AML-193 (cell line): Measurements from ENCODE around the gene PCYT1B.
"Not testable (repeated sequence)": the region's sequence is repeated elsewhere in the genome, so short reads cannot be mapped to it uniquely, and the experiment has no call there.

Source experiments
- DNase-seq, 2 experiments: peaks; one replicate each; lab custom pipeline; 2025; lab: John Stamatoyannopoulos, UW

The PCYT1B gene

DNA sequence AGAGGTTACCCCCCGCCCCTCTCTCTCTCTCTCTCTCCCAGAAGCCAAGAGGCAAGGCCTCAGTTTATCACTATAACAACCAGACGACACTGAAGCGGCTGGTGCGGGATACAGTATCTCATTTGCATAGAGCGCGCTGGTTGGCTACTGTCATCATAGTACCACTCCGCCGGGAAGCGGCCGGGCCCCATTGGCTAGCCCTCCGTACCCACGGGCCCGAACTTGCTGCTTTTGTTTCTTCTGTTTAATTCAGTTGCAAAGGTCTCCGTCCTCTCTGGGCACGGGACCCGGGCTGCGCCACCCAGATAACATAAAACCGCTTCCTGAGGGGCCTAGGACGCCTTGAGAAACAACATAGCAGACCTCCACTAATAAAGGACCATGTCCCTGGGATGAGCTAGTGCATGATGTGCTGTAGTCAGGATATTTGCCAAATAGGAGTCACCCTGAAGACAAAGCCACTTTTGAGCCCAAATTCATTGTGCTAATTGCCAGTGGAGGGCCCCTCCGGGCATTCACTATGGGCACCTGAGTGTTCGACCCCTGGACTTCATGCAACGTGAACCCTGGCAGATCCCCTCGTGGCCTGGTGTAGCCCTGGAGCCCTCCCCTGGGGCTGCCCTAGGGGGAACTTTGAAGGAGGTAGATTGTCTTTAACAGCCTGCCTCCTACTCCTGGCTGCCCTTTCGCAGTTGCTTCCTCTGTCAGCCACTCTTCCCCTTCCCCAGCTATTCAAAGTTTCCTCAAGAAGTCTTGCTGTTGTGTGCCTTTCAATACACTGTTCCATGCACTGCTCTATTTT lies at the start of gene PCYT1B:
Gene PCYT1B, minus strand, starts transcription at position 91 of the 802 bp plus-strand sequence. CDS start 242 bp downstream, outside the sequence.
- DNase-seq = peak; percentile 60 to 64

DNA sequence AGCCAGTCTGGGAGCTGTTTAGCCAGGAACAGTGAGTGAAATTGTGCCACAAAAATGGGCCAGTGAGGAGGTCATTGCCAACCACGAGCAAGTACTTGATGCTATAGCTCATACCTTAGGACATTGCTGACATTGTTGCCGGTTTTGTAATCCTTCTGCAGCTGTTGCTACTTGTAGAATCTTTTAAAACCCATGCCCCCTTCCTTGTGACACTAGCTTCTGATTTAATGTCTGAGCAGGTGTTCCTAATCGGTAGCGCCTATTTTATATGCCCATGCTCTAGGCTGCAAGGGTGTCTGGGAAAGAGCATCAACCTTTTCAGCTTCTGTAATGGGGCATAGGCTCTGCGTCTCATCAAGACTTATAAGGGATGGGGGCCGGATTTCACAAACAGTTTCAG lies 49.1 kb upstream of the PCYT1B start:
- DNase-seq = no peak

DNA sequence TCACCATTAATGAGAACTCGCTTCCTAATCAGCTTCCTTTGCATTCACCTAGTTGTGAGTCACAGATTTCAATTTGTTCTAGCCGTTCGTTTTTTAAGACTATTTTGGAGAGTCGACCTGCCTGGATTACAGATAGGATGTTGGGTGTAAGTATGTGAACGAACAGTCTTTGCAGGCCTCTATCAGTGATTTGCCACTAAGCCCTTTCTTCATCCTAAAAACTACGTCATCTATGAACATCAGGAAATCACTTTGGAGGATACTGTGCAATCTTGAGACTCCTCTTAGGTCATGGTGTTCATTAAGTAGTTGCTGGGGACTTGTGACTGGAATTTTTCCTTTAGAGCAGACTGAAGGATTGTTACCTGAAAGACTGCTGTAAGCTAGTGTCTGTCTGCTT lies 47.7 kb upstream of the PCYT1B start:
- DNase-seq = no peak

DNA sequence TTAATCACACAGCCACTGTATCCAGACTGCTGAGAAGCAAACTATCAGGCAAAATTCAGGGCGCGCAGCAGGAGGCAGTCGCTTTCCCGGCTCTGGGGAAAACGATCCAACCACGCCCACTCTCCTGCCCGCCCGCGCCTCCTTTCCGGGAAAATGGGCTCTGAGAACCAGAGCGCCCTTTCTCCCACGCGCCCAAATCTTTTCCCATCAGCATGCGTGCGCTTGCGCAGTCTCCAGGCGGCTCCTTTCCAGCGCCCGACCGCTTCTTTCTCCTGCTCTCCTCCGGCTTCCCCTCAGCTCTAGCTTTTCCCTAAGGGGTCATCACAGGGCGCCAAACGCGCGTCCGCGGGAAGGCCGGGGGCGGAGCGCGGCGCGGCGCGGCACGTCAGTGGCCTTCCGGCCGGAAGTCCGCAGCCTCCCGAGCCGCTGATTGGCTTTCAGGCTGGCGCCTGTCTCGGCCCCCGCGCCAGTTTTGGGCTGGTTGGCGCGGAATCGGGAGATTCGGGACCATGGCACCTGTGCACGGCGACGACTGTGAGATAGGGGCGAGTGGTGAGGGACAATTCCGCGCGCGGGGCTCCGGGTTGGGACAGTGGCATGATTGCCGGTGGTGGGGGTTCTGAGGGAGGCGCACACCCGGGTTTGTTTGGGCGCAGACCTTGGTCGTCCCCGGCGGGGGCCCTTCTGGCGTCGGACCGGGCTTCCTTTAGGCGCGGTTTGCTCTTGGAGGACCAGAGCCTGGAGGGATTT lies 46.5 kb upstream of the PCYT1B start, which contains the start of gene POLA1:
Gene POLA1, plus strand, starts transcription at position 466 of the 750 bp plus-strand sequence. Its CDS starts 44 bp downstream, at position 510.
- DNase-seq = peak; percentile 78 to 82

- no peak for DNase-seq
Measured at GRCh38 chrX:24692305-24692704, 45.2 kb upstream of the PCYT1B start.

- no peak for DNase-seq
Measured at GRCh38 chrX:24684048-24684447, 36.9 kb upstream of the PCYT1B start.

DNA sequence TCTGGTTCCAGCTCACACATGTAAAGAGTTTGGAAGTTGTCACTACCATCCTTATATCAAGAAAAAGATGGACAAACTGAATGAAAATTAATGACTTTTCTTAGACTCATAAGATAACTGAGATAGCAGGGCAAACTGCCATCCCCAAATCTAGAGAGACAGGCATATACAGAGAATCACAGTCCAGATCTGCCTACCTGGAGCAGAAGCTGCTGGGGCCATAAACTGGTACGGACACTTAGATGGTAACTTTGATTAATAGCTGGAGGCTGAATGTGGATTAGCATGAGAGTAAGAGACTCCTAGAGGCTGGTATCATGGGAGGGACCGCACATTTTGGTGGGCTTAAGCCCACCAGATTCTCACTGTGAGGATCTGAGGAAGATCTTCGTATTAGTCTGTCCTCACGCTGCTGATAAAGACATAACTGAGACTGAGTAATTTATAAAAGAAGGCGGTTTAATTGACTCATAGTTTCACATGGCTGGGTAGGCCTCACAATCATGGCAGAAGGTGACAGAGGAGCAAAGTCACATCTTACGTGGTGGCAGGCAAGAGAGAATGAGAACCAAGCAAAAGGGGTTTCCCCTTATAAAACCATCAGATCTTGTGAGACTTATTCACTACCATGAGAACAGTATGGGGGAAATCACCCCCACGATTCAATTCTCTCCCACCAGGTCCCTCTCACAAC lies 35.7 kb upstream of the PCYT1B start:
- DNase-seq = no peak

- no peak for DNase-seq
Measured at GRCh38 chrX:24676403-24677024, 29.4 kb upstream of the PCYT1B start.

GRCh38 chrX:24673424-24673823 lies 26.3 kb upstream of the PCYT1B start:
- no peak for DNase-seq

- DNase-seq = no peak
Measured at GRCh38 chrX:24672701-24673190, 25.6 kb upstream of the PCYT1B start.

- no peak for DNase-seq
Measured at GRCh38 chrX:24668111-24668510, 21.0 kb upstream of the PCYT1B start.

DNA sequence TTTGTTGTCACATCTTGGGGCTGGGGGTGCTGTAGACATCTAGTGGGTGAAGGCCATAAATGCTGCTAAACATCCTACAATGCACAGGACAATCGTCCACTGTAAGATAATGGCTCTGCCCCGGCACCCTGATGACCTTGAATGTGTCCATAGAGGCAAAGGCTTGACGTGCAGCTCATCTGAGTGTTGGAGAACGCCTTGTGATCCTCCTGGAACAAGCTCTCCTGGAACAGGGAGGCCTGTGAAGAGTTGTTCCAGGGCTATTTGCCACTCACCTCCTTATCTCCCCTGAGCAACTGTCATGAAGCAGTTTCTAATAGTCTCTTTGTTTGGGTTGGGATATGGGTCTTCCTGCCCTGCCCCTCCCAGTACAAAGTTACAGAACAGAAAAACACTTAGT lies 15.2 kb upstream of the PCYT1B start:
- no peak for DNase-seq

- DNase-seq = no peak
Measured at GRCh38 chrX:24661292-24661691, 14.1 kb upstream of the PCYT1B start.

- no peak for DNase-seq
Measured at GRCh38 chrX:24659646-24660045, 12.5 kb upstream of the PCYT1B start.

DNA sequence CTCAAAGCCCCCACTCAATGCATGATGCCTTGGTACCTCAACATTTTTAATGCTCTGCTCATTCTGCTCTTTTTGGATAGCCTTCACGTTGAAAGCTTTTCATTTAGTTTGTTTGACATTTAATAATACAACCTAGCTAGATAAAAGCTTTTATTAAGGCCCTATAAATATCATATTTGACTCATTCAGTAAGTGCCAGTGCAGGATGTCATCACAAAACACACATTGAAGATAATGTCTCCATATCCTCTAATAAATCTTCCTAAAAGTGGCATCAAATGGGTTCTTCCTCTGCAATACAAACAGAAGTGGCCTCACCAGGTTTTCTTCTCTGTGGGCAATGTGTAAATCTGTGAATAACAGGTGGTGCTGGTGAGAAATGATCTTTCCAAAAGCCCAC lies 12.0 kb upstream of the PCYT1B start:
- DNase-seq = no peak

DNA sequence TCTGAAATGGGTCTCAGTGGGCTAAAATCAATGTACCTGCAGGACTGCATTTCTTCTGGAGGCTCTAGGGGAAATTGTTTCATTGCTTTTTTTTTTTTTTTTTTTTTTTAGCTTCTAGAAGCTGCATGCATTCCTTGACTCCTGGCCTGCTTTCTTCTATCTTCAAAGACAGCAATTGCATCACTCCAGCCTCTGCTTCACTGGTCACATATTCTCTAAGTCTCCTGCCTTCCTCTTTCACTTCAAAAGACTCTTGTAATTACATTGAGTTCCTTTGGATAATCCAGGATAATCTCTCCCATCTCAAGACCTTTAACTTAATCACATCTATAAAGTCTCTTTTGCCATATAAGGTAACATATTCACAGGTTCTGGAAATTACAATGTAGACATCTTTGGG lies 11.3 kb upstream of the PCYT1B start:
- no peak for DNase-seq

DNA sequence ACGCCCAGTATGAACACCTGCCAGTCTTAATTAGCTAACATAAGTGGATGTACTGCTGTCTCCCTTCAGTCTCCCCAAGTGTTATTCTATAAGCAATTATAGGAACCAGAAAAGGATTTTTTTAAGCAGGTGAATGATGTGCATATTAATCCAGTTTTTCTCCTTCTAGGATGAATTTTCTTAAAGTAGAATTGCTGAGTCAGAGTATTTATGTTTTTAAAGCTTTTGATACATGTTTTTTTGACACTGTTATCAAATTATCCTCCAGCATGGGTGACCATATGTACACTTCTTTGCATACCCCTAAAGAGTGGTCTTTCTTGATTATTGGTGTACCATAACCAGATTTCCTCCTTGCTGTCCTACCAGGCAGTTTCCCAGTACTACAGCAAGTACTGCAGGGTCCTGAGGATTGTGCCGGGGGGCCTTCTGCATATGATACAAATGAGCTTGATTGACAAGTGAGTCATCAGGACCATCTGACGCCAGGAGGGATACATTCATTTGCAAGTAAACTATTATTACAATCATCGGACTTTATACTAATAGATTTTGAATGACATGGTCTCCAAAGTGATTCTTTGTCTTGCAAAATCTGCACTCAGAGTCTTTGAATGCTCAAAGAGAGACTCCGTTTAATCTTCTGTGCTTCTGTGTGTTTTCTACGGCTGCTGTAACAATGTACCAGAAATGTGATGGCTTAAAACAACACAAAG lies 10.7 kb upstream of the PCYT1B start:
- no peak for DNase-seq

GRCh38 chrX:24655679-24656078 lies 8.5 kb upstream of the PCYT1B start:
- not testable (repeated sequence) for DNase-seq

DNA sequence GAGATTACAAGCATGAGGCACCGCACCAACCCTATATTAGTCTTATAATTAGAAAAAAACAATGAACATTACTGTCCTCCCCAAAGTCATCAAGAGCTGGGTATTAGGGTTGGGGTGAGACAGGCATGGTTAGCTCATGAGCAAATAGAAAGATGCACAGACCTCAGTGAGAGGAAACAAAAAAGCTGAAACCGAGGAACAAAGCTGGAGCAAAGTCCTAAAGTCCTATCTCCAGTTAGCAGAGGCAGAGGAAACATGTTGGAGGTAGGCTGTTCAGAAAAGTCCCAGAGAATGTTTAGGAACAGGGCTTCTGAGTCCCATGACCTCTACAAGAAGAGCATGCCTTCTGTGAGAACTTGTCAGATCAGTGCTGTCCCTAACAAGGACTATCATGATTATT lies 4.6 kb upstream of the PCYT1B start:
- no peak for DNase-seq

- DNase-seq = no peak
Measured at GRCh38 chrX:24648495-24648894, 1.3 kb upstream of the PCYT1B start.

DNA sequence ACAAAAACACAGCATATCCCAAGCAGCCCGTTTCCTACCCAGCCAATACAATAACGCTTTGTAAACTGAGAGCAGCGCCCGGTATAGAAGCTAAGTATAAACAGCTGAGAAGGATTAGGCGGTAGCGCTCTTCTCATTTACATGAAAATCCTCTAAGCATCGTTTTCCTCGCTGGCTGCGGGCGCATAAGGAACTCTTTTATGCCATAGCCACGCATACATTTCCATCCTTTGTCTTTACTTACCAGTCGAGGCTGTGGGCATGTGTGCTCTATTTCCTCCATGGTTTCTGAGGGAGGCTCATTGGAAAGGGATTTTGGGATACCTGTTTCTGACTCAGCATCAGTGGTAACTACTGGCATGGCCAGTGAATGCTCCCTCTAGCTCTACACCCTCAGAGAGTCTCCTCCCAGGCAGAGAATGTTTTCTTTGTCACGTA lies 383 bp downstream of the PCYT1B start:
- DNase-seq = no peak
